ENCODE results near the gene CGN.
A peak's percentile ranks its signal among the peaks of the same experiment; 100 is the strongest.
"Not testable (repeated sequence)": the region's sequence is repeated elsewhere in the genome, so short reads cannot be mapped to it uniquely, and the experiment has no call there.

The CGN gene

DNA sequence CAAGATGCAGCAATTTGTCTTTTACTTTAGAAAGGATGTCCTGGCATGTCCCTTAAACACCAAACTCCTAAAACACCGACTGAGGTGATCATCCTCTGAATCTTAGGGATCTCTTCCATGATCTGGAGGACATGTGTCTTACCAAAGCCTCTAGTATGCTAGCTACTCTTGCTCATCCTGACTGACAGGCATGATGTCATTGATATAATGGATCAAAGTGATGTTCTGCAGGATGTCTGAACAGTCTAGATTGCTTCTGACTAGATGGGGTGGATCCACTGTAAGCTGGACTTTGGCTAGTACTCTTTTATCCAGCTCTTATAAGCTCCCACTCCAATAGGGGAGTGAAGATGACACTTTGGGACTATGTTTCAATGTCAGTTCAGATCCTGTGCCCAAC lies 11.3 kb upstream of the CGN start:
- DNase-seq, result no peak

DNA sequence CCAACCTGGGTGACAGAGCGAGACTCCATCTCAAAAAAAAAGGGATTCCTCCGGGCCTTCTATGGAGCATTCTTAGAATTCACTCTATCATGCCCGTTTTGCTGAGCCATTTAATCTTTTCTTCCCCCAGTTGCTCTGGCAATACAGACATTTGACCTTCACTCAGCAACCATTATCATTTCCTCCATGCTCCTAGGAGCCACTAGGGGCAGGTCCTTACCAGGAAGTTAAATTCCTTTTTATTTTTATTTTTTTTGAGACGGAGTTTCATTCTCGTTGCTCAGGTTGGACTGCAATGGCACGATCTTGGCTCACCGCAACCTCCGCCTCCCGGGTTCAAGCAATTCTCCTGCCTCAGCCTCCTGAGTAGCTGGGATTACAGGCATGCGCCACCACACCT lies 9.7 kb upstream of the CGN start:
- DNase-seq, result no peak

DNA sequence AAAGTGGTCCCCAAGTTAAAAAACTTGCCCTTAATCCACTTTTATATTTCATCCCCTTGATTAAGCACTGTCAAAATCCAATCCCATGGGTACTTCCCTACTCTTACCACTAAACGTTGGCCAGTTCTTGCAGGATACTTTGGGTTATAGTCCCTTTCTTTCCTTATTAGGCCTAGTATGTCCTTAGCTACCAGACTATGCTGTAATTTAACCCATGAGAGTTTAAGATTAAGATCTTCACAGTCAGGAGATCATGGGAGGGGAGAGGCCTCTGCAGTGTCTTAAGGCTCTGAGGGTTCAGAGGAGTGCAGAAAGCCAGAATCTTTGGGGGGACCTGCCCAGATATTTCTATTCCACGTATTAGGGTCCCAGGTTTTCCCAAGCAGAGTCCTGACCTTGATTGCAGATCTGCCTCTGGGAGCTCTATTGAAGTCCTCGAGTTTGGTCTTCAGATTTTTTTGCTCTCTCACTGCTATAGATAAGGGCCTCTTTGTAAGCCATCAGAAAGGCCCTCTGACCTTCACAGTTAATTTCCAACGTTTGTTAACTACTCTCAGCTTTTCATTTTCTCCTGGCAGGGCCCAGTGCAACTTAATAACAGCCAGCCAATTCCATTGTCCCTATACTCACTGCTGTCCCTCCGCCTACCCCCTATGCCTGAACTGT lies 9.0 kb upstream of the CGN start:
- no peak for DNase-seq

DNA sequence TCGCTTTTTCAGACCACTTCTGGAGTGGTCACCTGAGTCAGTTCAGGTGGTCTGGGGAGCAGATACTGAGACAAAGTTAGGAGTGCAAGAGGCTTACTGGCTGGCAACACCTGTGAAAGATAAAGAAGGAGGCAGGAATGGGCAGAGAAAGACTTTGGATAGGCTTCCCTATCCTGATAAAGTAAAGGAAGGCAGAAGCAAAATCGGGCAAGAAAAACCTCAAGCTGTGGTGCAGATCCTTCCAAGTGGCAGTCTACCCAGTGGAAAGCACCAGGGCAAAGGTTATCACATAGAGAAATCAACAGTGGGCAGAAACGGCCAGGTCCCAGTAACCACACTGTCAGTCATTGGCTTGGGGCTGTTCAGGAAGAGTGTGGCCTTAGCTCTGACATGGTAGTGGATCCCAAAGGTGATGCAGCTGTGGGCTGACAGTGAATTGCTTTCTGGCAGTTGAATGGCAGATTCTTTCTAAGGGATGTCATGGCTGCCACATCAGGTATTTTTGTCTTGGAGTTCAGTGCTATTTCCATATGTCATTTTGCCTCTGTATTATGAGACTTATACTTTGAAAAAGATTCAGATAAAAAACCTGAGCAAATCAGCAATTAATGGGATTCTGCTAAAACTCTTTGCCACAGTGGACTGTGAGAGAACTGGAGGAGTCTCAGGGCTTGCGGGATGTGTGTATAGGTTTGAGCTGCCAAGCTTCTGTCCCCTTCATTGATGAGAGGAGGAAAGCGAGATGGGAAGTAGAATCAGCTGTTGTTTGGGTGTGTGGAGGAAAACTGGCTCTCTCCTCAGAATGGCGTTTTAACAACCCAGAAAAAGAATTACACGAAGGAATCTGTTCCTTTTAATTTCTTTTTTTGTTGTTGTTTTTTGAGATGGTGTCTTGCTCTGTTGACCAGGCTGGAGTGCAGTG lies 8.1 kb upstream of the CGN start:
- no peak for DNase-seq

DNA sequence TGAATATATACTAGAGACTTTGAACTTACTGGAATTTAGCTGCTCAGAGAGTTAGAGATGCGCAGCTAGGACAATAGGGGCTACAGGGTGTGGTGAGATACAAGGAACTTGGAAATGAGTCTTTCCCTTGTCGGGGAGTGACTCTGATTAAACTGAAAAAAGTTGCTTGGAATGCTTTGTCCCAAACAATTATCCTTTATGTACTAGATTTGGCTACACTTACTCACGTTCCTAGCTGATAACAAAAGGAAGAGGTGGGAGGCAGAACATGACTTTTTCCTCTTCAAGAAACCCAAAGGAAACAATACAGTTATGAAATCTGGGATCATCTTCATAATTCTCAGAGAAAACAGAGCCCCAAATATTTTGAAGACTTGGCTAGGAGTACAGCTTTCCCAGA lies 6.9 kb upstream of the CGN start:
- no peak for DNase-seq

DNA sequence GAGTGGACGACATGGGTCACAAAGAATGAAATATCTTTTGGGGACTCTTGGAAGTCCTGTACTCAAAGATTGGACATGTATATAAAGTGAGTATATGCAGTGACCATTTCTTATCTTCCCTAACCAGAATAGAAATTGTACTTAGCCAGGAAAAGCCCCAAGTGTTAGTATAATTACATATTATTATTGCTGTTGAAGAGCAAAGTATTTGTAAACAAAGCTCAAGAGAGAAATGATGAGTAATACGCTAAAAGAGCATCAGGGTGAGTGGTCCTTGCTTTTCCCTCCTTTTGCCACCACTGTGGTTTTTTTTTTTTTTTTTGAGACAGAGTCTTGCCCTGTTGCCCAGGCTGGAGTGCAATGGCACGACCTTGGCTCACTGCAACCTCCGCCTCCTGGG lies 6.4 kb upstream of the CGN start:
- no peak for DNase-seq

DNA sequence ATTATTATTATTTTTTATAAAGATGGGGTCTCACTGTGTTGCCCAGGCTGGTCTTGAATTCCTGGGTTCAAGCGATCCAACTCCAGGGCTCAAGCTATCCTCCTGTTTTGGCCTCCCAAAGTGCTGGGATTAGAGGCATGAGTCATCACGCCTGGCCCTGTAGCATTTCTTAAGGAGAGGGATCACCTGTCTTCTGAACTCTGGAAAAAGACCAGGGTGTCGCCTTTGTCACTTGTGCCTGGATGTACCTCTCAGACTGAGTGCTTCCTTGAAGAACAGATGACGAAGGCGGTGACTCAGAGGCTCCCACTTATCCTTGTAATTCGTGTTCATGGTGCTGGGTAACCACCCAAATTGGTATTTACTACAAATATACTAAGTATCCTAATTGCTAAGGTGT lies 2.4 kb upstream of the CGN start:
- no peak for DNase-seq

DNA sequence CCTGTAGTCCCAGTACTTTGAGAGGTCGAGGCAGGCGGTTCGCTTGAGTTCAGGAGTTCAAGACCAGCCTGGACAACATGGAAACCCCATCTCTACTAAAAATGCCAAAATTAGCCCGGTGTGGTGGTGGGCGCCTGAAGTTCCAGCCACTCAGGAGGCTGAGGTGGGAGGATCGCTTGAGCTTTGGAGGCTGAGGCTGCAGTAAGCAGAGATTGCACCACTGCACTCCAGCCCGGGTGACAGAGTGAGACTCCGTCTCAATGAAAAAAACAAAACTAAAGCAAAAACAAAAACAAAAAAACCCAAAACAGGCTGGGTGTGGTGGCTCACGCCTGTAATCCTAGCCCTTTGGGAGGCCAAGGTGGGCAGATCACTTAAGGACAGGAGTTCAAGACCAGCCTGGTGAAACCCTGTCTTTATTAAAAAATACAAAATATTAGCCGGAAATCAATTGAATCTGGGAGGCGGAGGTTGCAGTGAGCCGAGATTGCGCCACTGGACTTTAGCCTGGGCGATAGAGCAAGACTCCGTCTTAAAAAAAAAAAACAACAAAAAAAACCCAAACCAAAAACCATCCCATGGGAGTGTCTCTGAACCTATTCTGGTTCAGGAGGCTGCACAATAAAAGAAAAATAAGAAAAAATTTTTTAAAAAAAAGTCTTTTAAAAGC lies 1.7 kb upstream of the CGN start:
- DNase-seq, result no peak

DNA sequence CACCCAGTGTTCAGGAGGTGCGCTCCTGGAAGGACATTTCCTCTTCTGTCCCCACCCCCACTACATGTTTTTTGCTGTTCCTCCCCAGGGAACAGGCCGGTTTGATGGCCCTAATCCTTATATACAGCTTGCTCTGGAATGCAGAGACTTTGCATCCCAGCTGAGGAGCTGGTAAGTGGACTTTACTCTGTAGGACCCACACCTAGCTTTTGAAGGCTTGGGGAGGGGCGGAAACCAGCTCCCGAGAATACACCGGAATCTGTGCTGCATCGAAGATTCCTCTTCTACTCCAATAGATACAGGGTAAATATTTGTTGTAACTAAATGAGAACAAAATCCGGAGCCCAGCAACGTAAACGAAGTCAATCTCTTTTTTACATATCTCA lies 1.2 kb upstream of the CGN start:
- no peak for DNase-seq

DNA sequence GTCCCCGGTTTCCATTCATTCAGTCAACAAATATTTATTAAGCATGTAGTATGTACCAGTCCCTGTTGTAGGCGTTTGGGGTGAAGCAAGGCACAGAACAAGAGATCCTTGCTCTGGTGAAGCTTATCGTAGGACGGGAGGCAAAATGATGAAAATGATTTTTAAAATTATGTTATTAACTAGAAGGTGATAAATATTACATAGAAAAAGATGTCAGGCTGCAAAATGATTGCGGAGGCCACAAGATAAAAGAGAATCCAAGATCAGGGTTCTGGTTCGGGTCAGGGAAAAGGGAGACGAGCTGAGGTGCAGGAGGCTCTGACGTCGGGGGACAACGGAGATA lies 602 bp upstream of the CGN start:
- DNase-seq, result no peak

DNA sequence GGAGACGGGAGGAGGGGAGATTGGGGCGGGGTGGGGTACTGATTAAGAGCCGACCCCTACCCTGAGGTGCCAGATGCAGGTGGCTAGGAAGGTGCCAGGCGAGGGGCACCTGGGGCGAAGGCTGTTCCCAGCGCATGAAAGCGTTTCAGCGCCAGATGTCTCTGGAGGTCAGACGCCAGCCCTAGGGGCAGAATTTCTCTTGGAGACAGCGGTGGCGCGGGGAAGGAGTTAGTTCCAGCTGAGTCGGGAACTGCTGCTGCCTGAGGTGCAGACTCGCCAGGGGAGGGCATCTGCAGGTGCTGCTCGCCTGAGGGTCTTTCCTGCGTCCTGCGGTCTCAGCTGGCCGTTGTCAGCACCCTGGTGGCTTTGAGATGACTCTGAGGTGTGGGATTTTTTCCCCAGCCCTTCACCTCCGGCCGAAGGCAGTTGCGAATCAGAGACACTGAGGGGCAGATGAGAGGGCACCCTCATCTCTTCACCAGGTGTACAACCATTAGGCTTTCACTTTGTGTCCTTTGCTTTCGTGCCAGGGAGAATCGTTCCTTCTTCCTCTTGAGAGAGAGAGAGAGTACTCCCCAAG lies 539 bp downstream of the CGN start:
- DNase-seq, result peak in 1 of 3 donors; percentile 10

DNA sequence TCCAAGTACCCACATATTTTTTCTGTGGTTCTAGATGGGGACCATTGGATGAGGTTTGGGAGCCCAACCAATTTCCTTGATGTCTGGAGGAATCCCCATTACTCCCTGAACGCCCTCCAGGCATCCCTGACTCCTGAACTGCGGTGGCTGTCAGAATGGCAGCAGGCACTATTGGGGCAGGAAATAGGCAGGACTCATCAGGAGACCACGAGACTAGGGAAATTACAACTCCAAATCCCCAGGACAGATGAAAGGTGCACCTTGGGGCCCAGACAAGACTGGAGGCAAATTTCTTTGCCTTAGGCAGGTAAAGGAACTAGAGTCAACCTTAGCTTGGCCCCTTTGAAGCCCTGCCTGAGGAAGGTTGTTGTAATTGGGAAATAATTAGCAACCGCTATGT lies 1.1 kb downstream of the CGN start:
- no peak for DNase-seq

DNA sequence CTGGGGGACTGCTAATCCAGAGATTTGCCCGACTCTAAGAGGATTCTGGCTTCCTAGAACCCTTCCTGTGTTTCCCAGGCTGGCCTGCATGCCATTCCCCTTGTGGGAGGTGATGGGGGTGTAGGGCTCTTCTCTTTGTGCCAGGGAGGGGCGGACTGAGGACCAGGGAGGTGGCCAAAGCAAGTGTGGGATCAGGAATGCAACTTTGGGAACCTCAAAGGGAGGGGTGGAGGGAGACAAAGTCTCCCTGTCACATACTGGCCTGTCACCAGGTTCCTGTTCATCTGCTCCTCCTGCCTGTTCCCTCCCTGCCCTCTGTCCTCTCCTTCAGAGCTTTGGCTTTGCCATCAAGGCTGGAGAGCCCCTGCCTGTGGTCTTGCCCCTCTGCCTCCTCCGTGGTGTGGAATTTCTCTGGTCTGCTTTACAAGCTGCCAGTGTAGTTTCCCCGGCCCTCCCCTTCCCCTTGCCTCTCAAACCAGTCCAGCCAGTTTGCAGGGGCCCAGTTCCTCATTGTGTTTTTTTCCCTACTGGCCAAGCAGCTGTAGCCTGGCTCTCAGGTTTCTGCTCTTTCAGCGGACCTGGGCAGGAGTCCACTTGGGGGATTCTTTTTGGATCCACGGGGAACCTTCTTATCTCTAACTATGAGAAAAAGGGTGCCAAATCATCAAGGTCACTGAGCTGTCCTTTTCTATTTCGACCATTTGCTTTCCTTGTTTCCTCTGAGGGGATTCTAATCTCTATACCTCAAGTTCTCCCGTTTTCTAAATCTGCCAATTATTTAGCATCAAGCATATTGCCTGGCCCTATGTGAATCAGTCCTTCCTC lies 1.8 kb downstream of the CGN start:
- peak; percentile 73 to 87 (median 78) for DNase-seq

DNA sequence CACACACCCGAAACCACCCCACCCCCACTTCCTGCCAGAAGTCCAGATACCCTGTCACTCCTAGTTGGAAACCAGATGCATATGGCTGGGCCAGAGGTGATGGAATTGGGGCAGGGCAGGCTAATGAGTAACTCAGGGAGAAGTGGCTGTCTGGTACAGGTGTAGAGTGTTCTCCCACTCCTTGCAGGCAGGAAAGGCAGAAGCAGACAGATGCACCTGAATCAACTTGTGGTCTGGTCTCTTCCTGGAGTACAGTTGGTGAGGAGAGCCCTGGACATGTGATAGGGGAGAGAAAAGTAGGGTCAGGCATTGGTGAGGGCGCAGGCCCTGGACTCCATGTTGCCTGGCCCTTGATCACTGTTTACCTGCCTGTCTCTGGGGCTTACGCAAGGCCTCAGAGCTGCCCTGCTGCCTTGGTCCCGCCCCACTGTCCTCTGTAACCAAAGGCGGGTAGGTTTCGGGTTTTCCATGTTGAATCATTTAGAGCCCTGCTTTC lies 2.5 kb downstream of the CGN start:
- DNase-seq, result peak; percentile 45 to 66 (median 49)

DNA sequence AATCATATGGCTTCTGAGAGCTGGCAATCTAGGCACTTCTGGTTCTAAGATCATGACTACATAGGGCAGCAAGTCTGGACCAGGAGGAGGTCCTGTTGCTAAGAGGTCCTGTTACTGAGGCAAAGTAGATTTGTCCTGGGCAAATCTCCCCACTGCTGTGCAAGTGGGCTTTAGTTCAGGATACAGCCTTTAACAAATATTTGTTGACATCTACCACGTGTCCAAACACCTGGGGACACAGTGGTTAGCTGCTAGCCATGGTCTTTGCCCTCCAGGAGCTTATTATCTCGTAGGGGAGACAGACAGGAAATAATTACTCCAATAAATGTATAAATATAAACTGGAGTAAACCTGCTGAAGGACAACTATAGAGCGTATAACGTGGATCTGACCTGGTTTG lies 3.2 kb downstream of the CGN start:
- no peak for DNase-seq

DNA sequence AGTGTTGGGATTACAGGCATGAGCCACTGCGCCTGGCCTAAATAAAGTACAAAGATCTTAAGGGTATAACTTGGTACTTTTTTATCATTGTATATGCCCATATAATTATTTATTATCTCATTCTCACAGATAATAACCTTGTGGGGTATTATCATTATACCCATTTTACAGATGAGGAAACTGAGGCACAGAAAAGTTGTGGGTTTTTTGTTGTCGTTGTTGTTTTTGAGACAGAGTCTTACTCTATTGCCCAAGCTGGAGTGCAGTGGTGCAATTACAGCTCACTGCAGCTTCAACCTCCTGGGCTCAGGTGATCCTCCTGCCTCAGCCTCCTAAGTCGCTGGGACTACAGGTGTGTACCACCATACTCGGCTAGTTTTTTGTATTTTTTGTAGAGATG lies 4.1 kb downstream of the CGN start:
- DNase-seq, result no peak

DNA sequence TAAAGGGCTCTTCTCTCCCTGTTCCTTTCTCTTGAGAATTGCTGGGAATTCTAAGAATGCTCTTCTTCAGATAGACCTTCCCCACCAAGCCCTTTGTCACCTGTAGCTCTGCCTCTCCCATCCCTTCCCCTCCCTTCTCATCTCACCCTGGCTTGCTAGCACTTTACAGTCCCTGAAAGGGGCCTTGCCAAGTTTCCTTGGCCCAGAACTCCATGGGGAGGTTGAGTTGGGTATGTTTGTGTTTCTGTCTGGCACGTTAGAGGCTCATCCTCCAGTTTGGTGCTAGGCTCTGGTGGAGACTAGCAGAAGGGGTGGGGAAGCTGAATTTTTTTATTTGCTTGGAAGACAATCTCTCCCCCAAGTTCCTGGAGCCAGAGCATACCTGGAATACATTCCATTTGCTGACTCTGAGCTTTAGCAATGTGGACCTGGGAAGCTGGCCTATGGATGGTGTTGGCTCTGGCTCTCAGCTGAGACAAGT lies 4.9 kb downstream of the CGN start:
- DNase-seq, result no peak

DNA sequence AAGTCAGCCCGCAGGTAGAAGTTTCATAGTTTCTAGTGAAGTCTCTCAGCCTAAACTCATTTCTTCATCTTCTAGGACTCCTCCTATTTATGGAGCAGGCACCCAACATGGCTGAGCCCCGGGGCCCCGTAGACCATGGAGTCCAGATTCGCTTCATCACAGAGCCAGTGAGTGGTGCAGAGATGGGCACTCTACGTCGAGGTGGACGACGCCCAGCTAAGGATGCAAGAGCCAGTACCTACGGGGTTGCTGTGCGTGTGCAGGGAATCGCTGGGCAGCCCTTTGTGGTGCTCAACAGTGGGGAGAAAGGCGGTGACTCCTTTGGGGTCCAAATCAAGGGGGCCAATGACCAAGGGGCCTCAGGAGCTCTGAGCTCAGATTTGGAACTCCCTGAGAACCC lies 7.2 kb downstream of the CGN start:
- no peak for DNase-seq

DNA sequence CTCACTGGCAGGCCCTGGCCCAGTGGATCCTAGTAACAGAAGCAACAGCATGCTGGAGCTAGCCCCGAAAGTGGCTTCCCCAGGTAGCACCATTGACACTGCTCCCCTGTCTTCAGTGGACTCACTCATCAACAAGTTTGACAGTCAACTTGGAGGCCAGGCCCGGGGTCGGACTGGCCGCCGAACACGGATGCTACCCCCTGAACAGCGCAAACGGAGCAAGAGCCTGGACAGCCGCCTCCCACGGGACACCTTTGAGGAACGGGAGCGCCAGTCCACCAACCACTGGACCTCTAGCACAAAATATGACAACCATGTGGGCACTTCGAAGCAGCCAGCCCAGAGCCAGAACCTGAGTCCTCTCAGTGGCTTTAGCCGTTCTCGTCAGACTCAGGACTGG lies 7.7 kb downstream of the CGN start:
- DNase-seq, result no peak

DNA sequence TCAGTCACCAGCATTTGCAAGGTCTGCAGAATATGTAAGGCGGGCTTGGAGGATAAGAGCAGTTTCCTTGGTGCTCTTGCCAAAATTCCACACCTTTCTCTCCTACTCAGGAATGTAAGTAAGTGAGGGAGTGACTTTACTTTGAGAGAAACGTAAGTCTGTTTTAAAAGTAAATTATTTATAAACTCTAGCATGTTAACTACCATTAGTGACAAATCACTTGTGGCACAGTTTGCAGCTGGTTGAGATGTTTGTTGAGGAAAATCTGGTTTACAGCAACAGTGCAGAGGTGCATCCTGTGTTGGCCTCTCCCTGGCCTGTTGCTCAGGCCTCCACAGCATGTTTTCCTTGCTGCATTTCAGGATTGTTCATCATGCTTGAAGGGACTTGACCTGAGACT lies 8.5 kb downstream of the CGN start:
- DNase-seq, result no peak

DNA sequence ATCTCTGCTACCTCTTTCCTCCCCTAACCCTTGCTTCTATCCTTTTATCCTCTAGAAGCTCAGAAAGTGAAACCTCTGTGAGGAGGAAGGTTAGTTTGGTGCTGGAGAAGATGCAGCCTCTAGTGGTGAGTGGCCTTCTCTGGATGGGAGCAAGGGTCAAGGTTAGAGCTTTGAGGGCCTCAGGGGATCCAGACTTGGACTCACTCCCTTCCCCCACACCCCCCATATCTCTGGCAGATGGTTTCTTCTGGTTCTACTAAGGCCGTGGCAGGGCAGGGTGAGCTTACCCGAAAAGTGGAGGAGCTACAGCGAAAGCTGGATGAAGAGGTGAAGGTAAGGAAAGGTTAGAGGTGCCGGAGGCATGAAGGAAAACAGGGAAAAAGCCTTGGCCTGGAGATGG lies 9.2 kb downstream of the CGN start:
- peak in 1 of 3 donors; percentile 33 for DNase-seq

DNA sequence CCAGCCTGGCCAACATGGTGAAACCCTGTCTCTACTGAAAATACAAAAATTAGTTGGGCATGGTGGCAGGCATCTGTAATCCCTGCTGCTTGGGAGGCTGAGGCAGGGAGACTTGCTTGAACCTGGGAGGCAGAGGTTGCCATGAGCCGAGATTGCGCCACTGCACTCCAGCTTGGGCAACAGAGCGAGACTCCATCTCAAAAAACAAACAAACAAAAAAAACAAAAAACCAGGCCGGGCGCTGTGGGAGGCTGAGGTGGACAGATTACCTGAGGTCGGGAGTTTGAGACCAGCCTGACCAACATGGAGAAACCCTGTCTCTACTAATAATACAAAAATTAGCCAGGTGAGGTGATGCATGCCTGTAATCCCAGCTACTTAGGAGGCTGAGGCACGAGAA lies 11.2 kb downstream of the CGN start:
- DNase-seq, result not testable (repeated sequence)

DNA sequence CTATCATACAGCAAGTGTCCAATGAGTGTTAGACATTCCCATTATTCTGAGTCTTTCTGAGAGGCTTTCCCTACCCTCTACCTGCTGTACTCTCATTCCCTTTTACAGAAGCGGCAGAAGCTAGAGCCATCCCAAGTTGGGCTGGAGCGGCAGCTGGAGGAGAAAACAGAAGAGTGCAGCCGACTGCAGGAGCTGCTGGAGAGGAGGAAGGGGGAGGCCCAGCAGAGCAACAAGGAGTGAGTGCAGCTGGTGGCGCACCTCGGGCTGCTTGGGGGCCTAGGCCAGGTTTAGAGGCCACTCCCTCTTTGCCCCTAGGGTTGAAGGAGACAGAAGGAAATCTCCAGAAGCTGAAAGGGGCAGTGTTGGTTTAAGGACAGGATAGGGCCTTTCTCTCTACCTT lies 12.1 kb downstream of the CGN start:
- no peak for DNase-seq
